NB4 (cell line): ENCODE results near the gene MYO7B.

Source experiments
- DNase-seq: peaks from one replicate; pipeline ENCODE4 v3.0.0; 2010; ENCODE audit warnings: low read depth
- H3K4me3 ChIP-seq: one replicate; pipeline ENCODE4 v1.5.1; 2011; ENCODE audit warnings: mild to moderate bottlenecking, low read depth, low read length, moderate library complexity
- CTCF ChIP-seq: IDR thresholded peaks from one replicate; pipeline ENCODE4 v1.5.1; 2012; ENCODE audit warnings: low read depth, low read length
- MAX ChIP-seq: IDR thresholded peaks from 2 replicates; pipeline ENCODE4 v1.6.1; 2011; ENCODE audit warnings: low read depth, low read length
- MYC ChIP-seq: IDR thresholded peaks from 2 replicates; pipeline ENCODE4 v1.6.1; 2011; ENCODE audit warnings: low read depth, low read length
- POLR2A ChIP-seq: IDR thresholded peaks from 2 replicates; pipeline ENCODE4 v1.6.1; 2011; ENCODE audit warnings: mild to moderate bottlenecking; ENCODE audit not compliant: insufficient read length; ENCODE audit errors: extremely low read depth

Gene MYO7B

GRCh38 chr2:127503491-127503890 lies 32.0 kb upstream of the MYO7B start:
- H3K4me3 ChIP-seq, result no peak overlapping the region
- TF ChIP-seq MAX (no peak), CTCF (no peak), POLR2A (no peak), MYC (no peak)
- no peak for DNase-seq

GRCh38 chr2:127504552-127505430 lies 30.7 kb upstream of the MYO7B start:
- TF ChIP-seq MAX, result no peak
- no peak for TF ChIP-seq POLR2A
- no peak for TF ChIP-seq MYC
- TF ChIP-seq CTCF, result no peak
- no peak for DNase-seq
- no peak overlapping the region for H3K4me3 ChIP-seq

- H3K4me3 ChIP-seq, result no peak overlapping the region
- TF ChIP-seq POLR2A (no peak), MYC (no peak), MAX (no peak), CTCF (no peak)
- DNase-seq, result peak; percentile 40
Measured at GRCh38 chr2:127506510-127506909, 29.0 kb upstream of the MYO7B start.

- no peak overlapping the region for H3K4me3 ChIP-seq
- no peak for DNase-seq
- TF ChIP-seq MYC (no peak), MAX (no peak), CTCF (no peak), POLR2A (no peak)
Measured at GRCh38 chr2:127508023-127508630, 27.4 kb upstream of the MYO7B start.

GRCh38 chr2:127508631-127509034 lies 26.9 kb upstream of the MYO7B start:
- no peak overlapping the region for H3K4me3 ChIP-seq
- TF ChIP-seq CTCF, result no peak
- no peak for TF ChIP-seq MYC
- no peak for TF ChIP-seq POLR2A
- TF ChIP-seq MAX, result no peak
- peak; percentile 91 for DNase-seq
